HG03196 (cell line): ENCODE measurements around the gene SLC6A20.

Experiments used
- ATAC-seq: cut with Tn5 transposase; IDR thresholded peaks from one replicate; pipeline ENCODE4 v1.9.1; 2021; ENCODE audit not compliant: unreplicated experiment

Gene SLC6A20

DNA sequence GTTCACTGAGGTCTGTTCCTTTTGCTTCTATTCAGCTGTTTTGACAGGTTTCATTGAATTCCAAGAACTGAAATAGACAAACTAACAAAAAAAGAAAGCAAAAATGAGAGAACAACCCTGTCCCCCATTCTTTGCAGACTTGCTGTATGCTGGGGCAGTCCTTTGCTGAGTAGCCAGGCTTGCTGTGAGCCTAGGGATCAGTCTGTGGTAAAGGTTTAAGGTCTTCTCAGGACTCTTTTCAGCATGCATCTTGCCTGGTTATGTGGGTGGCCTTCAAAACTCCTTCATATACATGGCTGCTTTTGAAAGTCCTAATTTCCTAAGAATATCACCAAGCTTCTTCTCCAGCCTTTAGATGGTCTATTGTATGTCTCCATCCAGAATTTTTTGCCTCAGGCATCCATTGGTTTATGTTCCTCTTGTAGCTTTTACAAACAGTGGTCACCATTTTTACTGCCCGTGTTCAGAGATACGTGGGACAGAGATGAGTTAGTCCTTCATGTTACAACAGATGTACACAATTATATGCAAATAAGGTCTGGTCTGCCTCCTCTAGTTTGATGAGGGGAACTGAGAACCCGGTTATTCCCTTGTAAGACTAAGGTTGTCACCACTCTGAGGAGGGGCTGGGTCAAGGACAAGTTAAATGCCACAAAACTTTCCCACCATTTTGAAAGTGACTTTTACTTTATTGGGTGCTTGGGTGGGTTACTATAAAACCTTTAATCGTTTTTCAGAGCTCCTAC is 65.8 kb downstream of the SLC6A20 start:
- no peak for ATAC-seq

DNA sequence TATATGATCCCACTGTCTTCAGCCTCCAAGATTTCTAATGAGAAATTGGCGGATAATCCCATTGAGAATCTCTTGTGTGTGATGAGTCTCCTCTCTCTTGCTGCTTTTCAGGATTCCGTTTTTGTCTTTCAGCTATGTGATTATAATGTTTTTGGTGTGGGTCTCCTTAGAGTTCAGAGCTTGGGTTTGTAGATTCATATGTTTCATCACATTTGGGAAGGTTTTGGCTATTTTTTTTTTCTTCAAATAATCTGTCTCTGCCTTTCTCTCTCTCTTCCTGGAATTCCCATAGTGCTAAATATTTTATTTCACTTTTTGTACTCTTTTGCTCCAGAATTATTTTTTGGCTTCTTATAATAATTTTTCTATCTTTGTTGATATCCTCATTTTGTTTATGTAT is 66.7 kb downstream of the SLC6A20 start:
- no peak for ATAC-seq

DNA sequence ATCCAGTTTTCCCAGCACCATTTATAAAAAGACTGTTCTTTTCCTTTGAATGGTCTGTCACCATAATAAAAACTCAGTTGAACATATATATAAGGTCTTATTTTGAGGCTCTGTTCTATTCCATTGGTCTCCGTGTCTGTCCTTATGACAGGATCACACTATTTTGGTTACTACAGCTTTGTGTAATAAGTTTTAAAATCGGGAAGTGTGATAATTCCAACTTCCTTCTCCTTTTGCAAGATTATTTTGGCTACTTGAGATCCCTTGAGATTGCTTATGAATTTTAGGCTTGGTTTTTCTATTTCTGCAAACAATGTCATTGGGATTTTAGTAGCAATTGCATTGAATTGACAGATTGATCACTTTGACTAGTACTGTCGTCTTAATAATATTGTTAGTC is 71.4 kb downstream of the SLC6A20 start:
- ATAC-seq = no peak

DNA sequence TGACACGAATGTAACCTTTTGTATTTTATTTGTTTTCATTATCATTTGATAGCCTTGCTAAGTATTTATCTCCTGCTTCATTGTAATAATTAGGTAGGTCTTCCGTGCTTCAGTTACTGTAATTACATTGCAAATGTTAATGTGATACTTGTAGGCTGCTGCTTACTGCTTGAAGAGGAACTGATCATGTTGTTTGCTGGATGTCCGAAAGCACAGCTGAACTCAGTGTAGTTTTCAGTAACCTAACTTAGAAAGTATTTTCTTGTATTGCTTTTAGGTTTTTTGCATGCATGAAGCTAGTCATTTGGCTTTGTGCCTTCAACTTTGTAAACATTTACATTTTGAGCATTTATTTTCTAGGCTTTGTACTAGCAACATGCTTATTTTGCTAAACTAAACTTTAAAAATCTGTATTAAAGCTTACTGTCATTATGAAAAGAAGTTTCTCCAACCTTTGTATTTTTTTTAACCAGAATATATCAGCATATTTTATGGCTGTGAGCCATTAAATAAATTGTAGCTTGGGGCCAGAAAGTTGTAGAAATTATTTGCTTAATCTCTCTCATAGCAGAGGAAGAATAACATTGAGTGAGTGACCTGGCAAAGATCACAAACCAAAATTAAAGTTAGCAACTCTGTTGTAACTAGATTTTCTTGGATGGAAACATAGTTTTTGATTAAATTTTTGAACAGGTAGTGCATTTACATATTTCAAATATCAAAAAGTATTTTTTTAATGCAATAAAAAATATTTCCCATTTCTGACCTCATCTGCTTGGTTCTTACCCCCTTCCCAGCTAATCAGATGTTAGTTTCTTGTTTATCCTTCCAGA is 76.5 kb downstream of the SLC6A20 start:
- ATAC-seq = no peak

DNA sequence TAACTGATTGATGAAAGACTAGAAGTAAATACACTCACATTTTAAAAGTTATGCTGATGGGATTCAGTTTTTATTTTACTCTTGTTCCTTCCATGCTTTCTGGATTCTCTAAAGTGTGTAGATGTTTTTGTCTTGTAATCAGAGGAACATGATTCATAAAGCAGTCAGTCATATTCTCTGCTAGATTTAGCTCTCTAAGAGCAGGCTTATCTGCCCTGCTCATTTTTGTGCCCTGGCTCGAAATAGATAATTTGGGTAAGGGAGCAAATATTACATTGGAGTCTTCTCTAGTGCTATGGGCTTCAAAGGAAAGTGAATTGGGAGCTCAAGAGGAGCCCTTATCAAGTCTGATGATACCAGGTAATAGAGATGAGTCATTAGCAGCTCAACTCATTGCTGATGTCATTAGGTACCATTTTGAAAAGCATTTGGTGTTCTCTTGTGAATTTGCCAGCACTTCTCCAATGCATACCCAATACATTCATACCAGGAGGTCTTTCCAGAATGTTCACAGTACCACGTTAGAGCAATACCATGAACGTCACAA is 79.5 kb downstream of the SLC6A20 start:
- no peak for ATAC-seq

DNA sequence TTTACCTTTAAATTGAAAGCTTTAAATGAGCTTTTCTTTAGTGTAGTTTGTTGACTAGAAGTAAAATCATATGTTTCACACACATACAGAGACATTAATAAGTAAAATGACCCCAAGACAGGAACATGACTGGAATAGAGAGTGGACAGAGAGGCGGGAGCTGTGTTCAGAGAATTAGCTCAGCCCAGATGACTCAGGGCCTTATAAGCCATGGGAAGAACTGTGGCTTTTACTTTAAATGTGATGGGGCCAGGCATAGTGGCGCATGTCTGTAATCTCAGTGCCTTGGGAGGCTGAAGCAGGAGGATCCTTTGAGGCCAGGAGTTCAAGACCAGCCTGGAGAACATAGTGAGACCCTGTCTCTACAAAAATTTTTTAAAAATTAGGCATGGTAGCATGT is 80.4 kb downstream of the SLC6A20 start:
- no peak for ATAC-seq

DNA sequence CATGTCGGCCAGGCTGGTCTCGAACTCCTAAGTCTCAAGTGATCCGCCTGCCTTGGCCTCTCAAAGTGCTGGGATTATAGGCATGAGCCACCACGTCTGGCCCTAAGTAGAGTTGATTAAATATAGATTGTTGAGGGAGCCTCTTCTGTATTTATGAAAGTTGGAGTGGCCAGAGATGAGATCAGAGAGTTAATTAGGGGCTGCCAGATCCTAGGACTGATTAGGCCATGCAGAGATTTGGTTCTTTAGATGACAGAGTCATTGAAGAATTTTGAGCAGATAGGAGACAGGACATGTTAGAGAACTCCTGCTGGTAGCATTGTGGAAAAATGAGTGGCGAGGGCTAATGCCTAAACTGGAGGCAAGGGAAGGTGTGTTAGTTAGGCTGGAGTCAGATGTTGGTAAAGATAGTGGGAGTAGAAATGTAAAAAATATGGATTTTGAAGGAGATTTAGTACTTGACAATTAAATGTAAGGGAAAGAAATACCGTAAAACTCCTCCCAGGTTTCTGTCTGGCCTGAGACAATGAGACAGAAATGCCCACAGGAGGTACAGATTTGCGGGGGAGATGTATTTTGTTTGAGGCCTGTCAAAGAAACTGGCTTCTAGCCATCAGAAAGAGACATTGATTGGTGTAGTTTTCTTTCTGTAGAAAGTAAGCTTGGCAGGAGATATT is 83.8 kb downstream of the SLC6A20 start:
- ATAC-seq = no peak

DNA sequence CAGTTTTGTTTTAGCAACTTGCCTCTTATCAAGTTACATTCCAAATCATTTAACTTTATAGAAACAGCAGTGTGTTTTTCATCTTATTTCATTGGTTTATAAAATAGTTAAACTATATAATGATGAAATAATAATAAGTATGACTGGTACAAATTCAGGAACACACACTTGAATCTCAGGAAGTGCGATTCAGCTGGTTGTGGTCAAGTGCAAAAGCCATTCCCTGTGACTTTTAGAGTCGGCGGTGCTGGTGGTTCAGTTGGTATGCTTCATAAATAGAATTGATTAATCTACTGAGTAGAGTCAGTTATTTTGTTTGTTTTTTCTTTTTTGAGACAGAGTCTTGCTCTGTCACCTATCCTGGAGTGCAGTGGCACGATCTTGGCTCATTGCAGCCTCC is 84.4 kb downstream of the SLC6A20 start:
- ATAC-seq = no peak

DNA sequence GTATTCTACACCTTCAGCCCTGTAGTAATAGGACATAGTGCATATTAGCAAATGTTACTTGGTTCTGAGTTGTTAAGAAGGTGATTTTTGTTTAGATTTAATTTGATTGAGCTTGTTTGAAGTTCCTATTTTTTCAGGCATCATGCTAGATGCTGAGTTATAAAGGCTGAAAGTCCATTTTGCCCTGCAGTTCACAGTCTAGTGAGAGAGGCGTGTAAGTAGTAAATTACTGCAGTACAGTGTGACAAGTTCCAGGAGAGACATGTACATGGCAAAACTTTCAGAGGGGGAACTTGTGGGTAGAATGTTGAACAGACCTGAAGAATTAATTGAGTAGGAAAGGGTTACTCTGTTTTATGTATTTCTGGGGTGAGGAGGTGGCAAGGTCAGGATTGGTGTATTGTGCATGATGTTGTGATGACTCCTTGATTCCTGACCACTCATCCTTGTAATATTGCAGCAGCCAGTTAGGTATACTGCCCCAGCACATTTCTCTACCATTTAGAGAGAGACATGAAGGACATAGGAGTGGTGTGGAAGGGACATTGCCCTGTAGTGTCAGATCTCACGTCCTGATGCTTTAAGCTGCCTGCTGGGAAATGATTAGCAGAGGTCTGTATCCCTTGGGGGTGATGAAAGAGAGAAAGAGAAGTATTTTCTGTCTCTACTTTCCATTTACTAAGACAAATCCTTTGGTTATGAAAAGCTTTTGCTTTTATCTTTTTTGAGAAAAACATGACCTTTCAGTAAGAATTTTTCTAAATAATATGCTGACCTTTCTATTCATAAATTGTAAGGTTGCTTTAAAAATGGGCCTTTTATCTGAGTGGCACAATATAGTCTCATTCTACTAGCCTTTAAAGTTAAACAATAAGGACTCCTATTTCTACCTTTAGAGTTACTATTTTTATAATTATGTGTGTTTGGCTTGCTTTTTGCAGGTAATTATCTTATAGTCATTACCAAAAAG is 90.2 kb downstream of the SLC6A20 start:
- ATAC-seq = no peak
